ENCODE results near the gene ADGRG1.

Gene ADGRG1

GRCh38 chr16:57651344-57652333, 23.2 kb downstream of the ADGRG1 start:
- Histone ChIP-seq H3K9ac (ENCODE audit: low read depth, low read length) (no peak overlapping the region), H3K27ac (ENCODE audit: low read length) (no peak overlapping the region), H3K79me2 (ENCODE audit: insufficient read depth, low read length) (no peaks in the 10 kb centered on the region), H3K36me3 (ENCODE audit: insufficient read depth, low read length) (no peaks in the 10 kb centered on the region), H3K4me2 (ENCODE audit: insufficient read depth, low read length) (no peak overlapping the region), H3K9me3 (ENCODE audit: insufficient read depth, low read length, severe bottlenecking) (no peaks in the 10 kb centered on the region), H3K4me1 (ENCODE audit: insufficient read depth, low read length) (peaks cover 20% of the 10 kb centered on the region), H3K27me3 (ENCODE audit: insufficient read depth, low read length, poor library complexity) (no peaks in the 10 kb centered on the region), H3K4me3 (ENCODE audit: low read depth in 1 of 2, low read length in 2 of 2) (no peak overlapping the region), H2AFZ (ENCODE audit: low read depth, low read length) (no peak overlapping the region), H4K20me1 (ENCODE audit: insufficient read depth, low read length) (no peaks in the 10 kb centered on the region)
- DNase-seq (peak; percentile 50), ATAC-seq (ENCODE audit: insufficient read depth, low read depth) (peak; percentile 38; the same call in 1 of the 3 replicates)
- TF ChIP-seq CTCF (IDR thresholded peaks at IDR 0.05; ENCODE audit: borderline replicate concordance, extremely low read depth, low read length, poor library complexity, severe bottlenecking) = peak; percentile 14
- no peak for TF ChIP-seq EZH2 (IDR thresholded peaks at IDR 0.05; ENCODE audit: borderline replicate concordance, low read depth, low read length, severe bottlenecking)

GRCh38 chr16:57652695-57653471, 24.5 kb downstream of the ADGRG1 start:
- H3K27me3 ChIP-seq (ENCODE audit: insufficient read depth, low read length, poor library complexity) = no peaks in the 10 kb centered on the region
- no peak overlapping the region for H3K9ac ChIP-seq (ENCODE audit: low read depth, low read length)
- H3K4me1 ChIP-seq (ENCODE audit: insufficient read depth, low read length) = peaks cover 9% of the 10 kb centered on the region
- no peaks in the 10 kb centered on the region for H4K20me1 ChIP-seq (ENCODE audit: insufficient read depth, low read length)
- ATAC-seq (ENCODE audit: insufficient read depth, low read depth) (no peak), DNase-seq (no peak)
- no peak overlapping the region for H3K27ac ChIP-seq (ENCODE audit: low read length)
- no peak overlapping the region for H3K4me2 ChIP-seq (ENCODE audit: insufficient read depth, low read length)
- H3K9me3 ChIP-seq (ENCODE audit: insufficient read depth, low read length, severe bottlenecking) = no peaks in the 10 kb centered on the region
- TF ChIP-seq CTCF (IDR thresholded peaks at IDR 0.05; ENCODE audit: borderline replicate concordance, extremely low read depth, low read length, poor library complexity, severe bottlenecking) (no peak), EZH2 (IDR thresholded peaks at IDR 0.05; ENCODE audit: borderline replicate concordance, low read depth, low read length, severe bottlenecking) (no peak)
- no peak overlapping the region for H3K4me3 ChIP-seq (ENCODE audit: low read depth in 1 of 2, low read length in 2 of 2)
- no peaks in the 10 kb centered on the region for H3K36me3 ChIP-seq (ENCODE audit: insufficient read depth, low read length)
- no peak overlapping the region for H2AFZ ChIP-seq (ENCODE audit: low read depth, low read length)
- H3K79me2 ChIP-seq (ENCODE audit: insufficient read depth, low read length) = no peaks in the 10 kb centered on the region

- TF ChIP-seq EZH2 (IDR thresholded peaks at IDR 0.05; ENCODE audit: borderline replicate concordance, low read depth, low read length, severe bottlenecking) = no peak
- no peak for TF ChIP-seq CTCF (IDR thresholded peaks at IDR 0.05; ENCODE audit: borderline replicate concordance, extremely low read depth, low read length, poor library complexity, severe bottlenecking)
- no peak overlapping the region for H3K9ac ChIP-seq (ENCODE audit: low read depth, low read length)
Observed at GRCh38 chr16:57653936-57654335, 25.5 kb downstream of the ADGRG1 start.

More at GRCh38 chr16:57653936-57654335, 25.5 kb downstream of the ADGRG1 start:
- H3K4me3 ChIP-seq (ENCODE audit: low read depth in 1 of 2, low read length in 2 of 2) = no peak overlapping the region
- no peak for ATAC-seq (ENCODE audit: insufficient read depth, low read depth)
- H3K27ac ChIP-seq (ENCODE audit: low read length) = no peak overlapping the region
- H3K9me3 ChIP-seq (ENCODE audit: insufficient read depth, low read length, severe bottlenecking) = no peaks in the 10 kb centered on the region
- H3K4me1 ChIP-seq (ENCODE audit: insufficient read depth, low read length) = peaks cover 4% of the 10 kb centered on the region; the same call in 1 of the 2 replicates
- H4K20me1 ChIP-seq (ENCODE audit: insufficient read depth, low read length) = no peaks in the 10 kb centered on the region
- DNase-seq = no peak
- no peaks in the 10 kb centered on the region for H3K79me2 ChIP-seq (ENCODE audit: insufficient read depth, low read length)
- no peaks in the 10 kb centered on the region for H3K36me3 ChIP-seq (ENCODE audit: insufficient read depth, low read length)
- H2AFZ ChIP-seq (ENCODE audit: low read depth, low read length) = no peak overlapping the region
- H3K27me3 ChIP-seq (ENCODE audit: insufficient read depth, low read length, poor library complexity) = no peaks in the 10 kb centered on the region
- no peak overlapping the region for H3K4me2 ChIP-seq (ENCODE audit: insufficient read depth, low read length)

All from DND-41 (cell line).